HG03439 (cell line): ENCODE measurements around the gene MRTFA.
"Not testable (repeated sequence)": the region's sequence is repeated elsewhere in the genome, so short reads cannot be mapped to it uniquely, and the experiment has no call there.

Experiments used
- ATAC-seq: cut with Tn5 transposase; IDR thresholded peaks from one replicate; pipeline ENCODE4 v1.9.1; 2021; ENCODE audit warnings: mild to moderate bottlenecking, moderate library complexity; ENCODE audit not compliant: unreplicated experiment

The MRTFA gene

DNA sequence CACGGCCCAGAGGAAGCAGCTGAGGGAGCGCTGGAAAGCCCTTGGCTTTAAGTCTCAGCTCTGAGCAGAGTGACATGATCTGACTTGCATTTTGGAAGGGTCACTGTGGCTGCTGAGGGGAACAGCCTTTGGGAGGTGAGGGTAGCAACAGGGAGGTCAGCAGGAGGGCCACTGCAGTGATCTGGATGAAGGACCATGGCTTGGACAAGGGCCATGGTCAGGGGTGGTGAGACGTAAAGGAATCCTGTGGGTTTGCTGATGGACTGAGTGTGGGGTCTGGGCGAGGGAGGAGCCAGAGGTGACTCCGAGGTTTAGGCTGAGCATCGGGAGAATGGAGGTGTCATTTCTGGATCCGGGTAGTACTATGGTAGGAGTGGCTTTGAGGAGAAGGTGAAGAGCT is 232.9 kb downstream of the MRTFA start:
- ATAC-seq = no peak

DNA sequence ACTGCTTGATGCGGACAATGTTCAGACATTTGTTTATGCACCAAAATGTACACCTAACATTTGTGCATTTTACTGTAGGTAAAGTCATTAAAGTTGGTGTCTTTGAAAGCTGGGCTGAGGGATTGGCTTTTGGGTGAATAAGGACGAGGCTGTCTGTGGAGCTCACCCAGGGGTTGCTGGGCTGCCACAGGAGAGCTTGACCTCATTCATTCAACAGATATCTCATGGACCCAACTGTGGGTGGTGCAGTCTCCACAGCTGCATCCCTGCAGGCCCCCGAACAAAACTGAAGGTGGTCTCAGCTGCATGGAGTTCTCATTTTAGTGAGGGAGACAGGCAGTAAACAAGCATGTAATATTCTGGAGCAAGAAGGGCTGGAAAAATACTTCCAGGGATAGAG is 233.4 kb downstream of the MRTFA start:
- no peak for ATAC-seq

DNA sequence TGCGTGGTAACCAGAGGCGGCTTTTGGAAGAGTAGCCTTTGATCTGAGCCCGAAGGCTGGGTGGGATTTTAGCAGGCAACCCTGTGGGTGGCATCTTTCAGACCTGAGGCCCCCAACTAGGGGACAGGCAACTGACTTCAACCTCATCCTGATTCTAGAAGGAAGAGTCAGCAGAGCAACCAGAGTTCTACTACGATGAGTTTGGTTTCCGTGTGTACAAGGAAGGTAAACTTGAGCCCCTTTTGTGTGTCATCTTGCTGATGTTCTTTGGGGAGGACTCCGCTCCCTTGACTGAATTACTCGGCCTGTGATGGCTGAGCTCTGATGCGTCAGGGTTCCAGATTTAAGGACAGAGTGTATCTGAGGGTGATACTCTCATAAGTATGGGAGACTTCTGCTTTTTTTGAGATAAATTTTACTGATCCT is 234.5 kb downstream of the MRTFA start:
- ATAC-seq = no peak

DNA sequence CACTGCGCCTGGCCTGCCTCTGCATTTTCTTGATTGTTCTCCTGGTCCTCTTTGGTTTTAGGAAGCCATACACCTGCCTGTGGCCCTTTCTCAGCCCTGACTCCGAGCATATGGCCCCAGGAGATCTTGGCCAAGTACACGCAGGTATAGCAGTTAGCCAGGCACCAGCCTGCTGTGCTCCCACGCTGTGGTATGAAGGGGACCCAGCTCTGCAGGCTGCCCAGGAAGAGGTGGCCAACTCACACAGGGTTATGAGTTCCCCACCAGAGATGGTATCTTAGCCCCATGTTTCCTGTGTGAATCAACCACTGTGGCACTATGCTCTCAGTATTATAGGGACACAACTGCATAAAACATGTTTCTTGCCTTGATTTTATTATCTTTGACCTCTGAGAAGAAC is 235.0 kb downstream of the MRTFA start:
- no peak for ATAC-seq

DNA sequence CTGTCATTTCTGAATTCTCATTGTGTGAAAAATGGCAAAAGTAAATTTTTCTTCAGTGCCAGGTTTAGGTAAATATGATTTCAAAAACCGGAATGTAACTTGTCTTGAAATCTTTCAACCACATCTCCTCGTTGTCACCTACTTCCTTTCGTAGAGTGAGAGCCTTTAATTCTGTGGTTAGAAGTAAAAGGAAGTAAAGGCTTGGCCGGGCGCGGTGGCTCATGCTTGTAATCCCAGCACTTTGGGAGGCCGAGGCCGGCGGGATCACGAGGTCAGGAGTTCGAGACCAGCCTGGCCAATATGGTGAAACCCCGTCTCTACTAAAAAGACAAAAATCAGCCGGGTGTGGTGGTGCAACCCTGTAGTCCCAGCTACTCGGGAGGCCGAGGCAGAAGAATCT is 236.4 kb downstream of the MRTFA start:
- no peak for ATAC-seq

DNA sequence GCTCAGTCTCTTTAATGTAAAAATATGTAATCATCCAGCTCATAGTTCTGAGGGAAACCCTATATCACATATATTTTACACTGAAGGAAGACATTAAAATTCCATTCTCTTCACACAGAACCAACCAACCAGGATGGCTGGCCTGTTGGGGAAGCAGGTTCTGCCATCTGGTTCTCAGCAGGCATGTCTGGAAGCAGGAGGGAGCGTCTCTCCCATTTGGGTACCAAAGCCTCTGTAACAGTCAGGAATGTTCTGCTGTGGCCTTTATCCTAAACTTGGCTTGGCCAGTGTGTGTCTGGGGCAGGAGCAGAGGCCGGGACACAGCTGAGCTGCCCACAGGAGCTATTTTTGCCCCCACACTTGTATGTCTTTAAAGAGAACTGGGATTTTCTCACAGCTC is 236.9 kb downstream of the MRTFA start:
- ATAC-seq = no peak

DNA sequence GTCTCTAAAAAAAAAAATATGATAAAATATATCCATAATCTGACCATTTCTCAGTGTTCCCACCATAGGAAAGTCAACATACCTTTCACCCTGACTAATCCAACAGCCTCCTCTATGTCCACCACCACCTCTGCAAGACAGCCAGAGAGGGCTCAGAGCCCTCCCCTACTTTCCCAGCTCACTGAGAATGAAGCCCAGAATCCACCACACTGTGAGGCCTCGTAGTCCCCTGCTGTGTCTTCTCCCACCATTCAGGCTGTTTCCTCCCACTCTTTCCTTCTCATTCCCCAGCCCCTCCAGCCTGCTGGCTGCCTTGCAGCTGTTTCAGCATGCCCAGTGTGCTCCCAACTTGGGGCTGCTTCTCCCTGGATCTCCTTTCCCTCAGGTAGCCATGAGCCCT is 239.1 kb downstream of the MRTFA start:
- no peak for ATAC-seq

DNA sequence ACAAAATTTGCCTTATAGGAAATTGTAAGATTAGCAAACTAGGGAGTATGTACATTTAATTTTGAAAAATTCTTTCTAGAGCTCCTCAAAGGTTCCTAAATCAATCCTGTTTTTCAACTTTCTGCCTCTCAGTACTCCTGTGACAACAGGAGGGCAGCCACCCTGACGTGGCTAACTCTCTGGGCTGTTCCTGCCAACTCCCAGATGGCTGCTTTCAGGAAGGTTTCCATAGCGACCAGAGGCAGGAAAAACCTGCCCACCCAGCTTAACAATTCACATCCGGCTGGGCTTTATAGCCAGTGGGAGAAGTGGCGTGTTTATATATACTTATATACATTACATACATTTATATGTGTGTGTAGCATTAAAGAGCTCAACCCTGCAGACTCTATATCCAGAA is 239.6 kb downstream of the MRTFA start:
- ATAC-seq = no peak

DNA sequence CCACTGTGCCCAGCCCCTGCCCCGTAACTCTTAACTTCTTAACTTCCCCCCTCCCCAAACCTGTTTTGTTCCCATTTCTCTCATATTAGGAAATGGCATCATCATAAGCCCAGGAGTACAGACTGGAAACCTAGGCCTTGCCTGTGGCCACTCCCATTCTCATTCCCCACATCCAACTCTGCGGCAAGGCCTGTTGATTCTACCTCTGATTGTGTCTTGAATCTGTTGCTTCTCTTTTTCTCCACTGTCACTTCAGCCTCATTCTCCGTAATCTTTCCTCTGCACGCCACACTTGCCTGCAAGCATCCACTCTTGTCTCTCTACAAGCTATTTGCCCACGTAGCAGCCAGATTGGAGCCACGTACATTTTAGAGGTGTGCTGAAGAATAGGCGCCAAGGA is 240.9 kb downstream of the MRTFA start:
- no peak for ATAC-seq

DNA sequence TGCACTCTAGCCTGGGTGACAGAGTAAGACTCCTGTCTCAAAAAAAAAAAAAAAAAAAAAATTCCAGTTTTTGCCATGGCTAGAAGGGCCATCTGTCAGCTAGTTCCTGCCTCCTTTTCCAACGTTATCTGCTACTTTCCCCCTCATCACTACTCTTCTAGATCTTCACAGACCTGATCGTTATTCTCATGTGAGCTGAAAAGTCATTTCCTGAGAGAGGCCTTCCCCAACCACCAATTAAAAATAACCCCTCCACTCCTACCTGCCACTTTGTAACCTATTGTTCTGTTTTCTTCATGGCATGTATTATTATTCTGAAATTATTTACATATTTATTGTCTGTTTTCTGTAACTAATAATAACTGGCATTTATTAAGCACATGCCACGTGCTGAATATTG is 241.9 kb downstream of the MRTFA start:
- ATAC-seq = no peak

DNA sequence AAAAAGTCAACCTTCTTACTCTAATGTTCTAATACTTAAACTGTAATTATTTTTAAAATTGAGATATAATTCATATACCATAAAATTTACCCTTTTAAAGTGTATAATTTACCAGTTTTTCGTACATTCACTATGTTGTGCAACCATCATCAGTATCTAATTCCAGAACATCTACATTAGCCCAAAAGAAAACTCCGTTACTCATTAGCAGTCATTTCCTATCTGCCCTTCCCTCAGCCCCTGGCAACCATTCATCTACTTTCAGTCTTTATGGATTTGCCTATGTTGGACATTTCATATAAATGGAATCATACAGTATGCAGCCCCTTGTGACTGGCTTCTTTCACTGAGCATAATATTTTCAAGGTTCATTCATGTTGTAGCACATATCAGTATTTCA is 243.9 kb downstream of the MRTFA start:
- ATAC-seq = no peak

DNA sequence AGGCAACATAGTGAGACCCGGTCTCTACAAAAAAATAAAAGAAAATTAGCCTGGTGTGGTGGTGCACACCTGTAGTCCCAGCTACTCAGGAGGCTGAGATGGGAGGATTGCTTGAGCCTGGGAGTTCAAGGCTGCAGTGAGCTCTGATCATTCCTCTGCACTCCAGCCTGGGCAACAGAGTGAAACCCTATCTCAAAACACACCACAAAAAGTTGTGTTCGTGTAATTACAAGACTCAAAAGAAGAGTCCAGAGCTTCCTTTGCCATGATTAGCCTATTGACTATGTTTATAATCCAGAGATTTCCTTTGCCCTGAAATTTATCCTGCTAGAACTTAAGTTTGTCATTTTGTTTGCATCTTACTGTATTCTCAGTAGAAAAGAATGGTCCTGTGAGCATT is 245.1 kb downstream of the MRTFA start:
- no peak for ATAC-seq

DNA sequence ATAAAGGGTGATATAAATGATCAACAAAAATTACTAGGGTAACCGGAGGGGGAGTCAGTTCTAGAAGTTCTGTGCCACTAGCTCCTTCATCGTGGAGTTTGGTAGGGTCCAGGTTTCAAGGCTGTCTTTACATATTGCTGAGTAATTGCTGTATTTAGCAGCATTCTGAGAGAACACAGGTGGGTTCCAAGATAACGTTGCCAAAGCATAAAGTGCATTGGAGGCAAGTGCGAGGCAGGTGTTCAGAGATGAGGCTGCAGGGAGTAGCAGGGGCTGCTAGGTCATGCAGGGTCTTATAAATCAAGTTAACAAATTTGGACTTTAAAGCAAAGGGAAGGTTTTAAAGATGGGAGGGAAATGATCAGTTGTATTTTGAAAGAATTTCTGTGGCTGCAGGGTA is 248.3 kb downstream of the MRTFA start:
- ATAC-seq = no peak

DNA sequence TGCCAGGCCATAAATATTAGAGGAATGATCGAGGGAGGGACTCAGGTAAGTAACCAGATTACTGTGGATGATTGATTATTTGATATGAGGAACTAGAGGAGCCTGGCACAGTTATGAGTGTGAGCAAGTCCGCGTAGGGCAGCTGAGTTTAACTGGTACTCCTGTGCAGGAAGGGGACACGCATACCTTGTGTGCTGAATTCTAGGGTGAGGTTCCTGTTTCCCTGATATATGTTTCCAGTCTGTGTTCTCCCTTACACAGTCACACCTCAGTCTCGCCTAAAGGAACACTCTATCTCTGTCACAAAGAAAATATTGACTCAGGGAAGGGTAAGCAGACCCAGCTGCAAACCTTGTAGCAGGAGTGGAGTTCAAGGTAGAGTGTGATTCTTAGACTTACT is 248.8 kb downstream of the MRTFA start:
- no peak for ATAC-seq

DNA sequence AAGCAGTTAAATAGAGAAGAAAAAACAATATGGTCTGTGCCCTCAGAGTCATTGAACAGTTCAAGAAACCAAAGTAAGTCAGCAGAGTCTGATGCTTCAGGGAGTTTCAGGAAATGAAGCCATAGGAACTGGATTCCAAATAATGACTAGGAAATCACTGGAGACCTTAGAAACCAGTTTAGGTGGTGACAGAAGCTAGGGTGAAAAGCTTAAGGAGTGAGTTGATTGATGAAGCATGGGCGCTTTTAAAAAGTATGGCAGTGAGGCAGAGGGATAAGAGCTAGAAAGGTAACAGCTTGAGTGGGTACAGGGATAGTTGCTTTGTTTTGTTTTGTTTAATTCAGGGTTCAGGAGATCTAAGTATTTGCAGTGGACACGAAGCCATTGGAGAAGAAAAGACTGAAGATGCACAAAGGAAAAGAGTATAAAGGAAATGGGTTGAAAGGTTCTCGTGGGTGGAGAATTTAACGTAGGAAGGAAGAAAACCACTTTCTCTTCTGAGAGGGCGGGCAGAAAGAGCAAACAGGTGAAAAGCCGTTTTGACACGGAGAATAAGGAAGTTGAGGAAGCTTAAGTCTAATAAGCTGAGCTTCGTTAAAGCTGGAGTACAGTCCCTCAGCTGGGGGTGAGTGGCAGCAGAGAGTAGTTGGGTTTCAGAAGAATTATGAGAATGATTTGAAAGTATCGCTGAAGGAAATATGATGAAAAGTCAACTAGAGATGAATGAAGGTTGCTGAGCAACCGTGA is 251.3 kb downstream of the MRTFA start:
- no peak for ATAC-seq

DNA sequence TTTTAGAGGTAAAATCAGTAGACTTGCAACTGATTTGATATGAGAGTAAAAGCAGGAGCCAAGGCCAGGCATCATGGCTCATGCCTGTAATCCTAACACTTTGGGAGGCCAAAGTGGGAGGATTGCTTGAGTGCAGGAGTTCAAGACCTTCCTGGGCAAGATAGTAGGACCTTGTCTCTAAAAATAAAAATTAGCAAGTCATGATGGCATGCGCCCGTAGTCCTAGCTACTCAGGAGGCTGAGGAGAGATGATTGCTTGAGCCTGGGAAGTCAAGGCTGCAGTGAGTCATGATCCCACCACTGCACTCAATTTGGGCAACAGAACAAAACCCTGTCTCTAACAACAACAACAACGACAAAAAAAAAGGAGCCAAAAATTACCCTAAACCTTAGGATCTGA is 252.6 kb downstream of the MRTFA start:
- ATAC-seq = no peak

DNA sequence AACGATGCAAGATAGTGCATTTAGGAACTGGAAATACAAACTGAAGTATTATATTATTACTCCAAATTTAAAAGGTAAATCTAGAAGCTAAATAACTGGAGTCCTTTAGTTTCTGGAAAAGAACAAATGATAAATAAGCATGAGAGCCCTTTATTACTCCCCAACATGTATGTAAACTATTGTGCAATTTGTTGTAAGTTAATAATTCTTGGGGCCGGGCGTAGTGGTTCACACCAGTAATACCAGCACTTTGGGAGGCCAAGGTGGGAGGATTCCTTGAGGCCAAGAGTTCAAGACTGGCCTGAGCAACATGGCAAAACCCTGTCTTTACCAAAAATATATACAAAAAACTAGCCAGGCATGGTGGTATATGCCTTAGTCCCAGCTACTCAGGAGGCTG is 255.1 kb downstream of the MRTFA start:
- no peak for ATAC-seq

DNA sequence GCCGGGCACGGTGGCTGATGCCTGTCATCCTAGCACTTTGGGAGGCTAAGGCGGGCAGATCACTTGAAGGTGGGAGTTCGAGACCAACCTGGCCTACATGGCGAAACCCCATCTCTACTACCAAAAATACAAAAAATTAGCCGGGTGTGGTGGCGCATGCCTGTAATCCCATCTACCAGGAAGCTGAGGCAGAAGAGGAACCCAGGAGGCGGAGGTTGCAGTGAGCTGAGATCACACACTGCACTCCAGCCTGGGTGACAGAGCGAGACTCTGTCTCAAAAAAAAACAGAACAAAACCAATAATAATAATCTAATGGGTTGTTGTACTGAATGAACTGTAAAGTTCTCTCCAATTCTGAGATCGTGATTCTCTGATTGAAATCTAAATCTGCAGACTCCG is 258.1 kb downstream of the MRTFA start:
- not testable (repeated sequence) for ATAC-seq

DNA sequence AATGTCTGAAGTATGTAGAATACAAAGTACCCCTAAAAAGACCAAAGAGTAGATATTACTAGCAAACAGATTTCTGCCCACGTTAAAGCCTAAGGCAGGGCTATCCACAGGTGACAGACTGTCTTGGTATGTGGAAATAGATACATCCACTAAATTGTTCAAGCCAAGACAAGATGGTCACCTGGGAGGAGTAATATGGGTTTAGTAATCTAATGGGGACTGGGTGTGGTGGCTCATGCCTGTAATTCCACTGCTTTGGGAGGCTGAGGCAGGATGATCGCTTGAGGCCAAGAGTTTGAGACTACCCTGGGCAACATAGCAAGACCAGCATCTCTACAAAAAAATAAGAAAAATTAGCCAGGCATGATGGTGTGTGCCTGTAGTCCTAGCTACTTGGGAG is 258.6 kb downstream of the MRTFA start:
- no peak for ATAC-seq

DNA sequence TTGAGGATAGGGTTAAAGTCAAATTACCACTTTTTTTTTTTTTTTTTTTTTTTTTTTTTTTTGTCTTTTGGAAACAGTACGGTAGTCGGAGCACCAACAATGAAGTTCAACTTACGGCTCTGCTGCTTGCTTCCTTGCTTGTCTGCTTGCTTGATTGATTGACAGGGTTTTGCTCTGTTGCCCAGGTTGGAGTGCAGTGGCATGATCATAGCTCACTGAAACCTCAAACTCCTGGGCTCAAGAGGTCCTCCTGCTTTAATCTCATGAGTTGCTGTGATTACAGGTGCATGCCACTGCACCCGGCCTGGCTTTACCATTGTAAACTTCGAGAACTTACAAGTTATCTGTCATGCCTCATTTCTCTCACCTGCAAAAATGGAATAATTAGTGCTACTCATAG is 260.4 kb downstream of the MRTFA start:
- no peak for ATAC-seq

DNA sequence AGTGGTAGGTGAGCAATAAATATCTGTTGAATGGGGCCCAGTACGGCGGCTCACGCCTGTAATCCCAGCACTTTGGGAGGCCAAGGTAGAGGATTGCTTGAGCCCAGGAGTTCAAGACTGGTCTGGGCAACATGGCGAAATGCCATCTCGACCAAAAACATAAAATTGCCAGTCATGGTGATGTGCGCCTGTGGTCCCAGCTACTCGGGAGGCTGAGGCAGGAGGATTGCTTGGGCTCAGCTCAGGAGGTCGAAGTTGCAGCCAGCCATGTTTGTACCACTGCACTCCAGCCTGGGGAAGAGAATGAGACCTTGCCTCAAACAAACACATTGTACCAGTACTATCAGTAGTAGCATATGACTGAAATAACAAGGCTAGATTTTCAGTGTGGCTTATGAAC is 262.0 kb downstream of the MRTFA start:
- ATAC-seq = no peak

DNA sequence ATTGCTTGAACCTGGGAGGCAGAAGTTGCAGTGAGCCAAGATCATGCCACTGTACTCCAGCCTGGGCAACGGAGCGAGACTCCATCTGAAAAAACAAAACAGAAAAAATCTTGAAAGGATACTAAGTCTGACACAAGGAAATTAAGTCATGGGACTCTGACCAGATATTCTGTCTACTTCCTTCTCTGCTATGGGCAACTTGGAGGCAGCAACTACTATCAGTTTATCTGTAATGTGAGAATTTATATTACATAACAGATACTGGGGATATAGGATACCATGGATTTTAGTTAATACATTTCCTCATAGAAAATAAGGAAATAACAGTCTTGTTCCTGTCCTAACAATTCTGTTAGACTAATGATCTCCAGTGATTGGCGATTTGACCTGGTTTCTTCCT is 267.7 kb downstream of the MRTFA start:
- no peak for ATAC-seq

DNA sequence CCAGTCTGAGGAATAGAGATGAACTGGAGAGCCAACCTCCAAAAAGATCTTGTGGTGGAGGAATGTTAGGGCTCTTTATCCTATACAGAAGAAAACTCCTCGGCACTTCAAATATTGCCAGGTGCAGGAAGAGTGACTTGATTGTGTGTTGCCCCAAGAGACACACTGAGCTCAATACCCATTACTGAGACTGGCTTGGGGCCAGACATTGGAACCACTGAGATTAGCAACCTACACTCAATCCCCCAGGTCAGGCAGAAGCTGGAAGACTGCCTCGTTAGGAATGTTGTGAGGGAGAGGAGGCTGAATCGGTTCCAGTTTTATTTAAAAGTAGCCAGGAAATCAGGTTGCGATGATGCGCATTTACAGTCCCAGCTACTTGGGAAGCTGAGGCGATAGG is 268.5 kb downstream of the MRTFA start:
- ATAC-seq = no peak
